Gastroesophageal sphincter (tissue), 3 donors: ENCODE measurements around the gene HLA-DMB.

Experiments used
- CTCF ChIP-seq, 4 experiments: fragments of 200-600 bp in 2 of 4; fragments of 450-650 bp in 2 of 4; sonication (generic) in 1 of 4; IDR thresholded peaks; one replicate each; pipeline ENCODE4 v1.5.1; 2017 to 2019; ENCODE audit warnings: antibody characterized with exemption in 4 of 4, mild to moderate bottlenecking in 2 of 4, moderate library complexity in 2 of 4
- EP300 ChIP-seq: sonication (generic); formaldehyde crosslinking; IDR thresholded peaks from one replicate; pipeline ENCODE4 v1.6.1; 2017; ENCODE audit warnings: antibody characterized with exemption, mild to moderate bottlenecking
- POLR2A ChIP-seq, 2 donors: fragments of 450-650 bp; IDR thresholded peaks; one replicate each; pipeline ENCODE4 v1.6.1; 2017; ENCODE audit warnings: antibody characterized with exemption in 2 of 2, mild to moderate bottlenecking in 2 of 2, moderate library complexity in 1 of 2
- POLR2AphosphoS5 ChIP-seq: sonication (generic); formaldehyde crosslinking; IDR thresholded peaks from one replicate; pipeline ENCODE4 v1.6.1; 2017; ENCODE audit warnings: antibody characterized with exemption

GRCh38 chr6:32982702-32983492 is 42.1 kb upstream of the HLA-DMB start:
- TF ChIP-seq EP300 (no peak), CTCF (IDR thresholded peaks at IDR 0.05) (no peak), POLR2A (IDR thresholded peaks at IDR 0.05) (peak in 1 of 2 donors; percentile 1), POLR2AphosphoS5 (no peak)
